H9 (cell line): ENCODE data around the gene GOLGA7B. TPM values are rescaled to one million over a fixed set of nuclear protein-coding genes. Genes with fewer than 3 reads are reported as not detected.

ENCODE experiments used
- DNase-seq: peaks from one replicate; pipeline ENCODE4 v3.0.0-alpha.2; 2017
- H2AFZ ChIP-seq: one replicate; pipeline ENCODE4 v1.6.1; 2013; ENCODE audit warnings: mild to moderate bottlenecking, low read length, control low read depth, moderate library complexity
- H2AK5ac ChIP-seq: 2 replicates; pipeline ENCODE4 v1.6.1; 2013; ENCODE audit warnings: low read length, control low read depth, mixed read lengths; ENCODE audit not compliant: insufficient read length
- H2BK120ac ChIP-seq: one replicate; pipeline ENCODE4 v1.6.1; 2013; ENCODE audit warnings: low read depth, mild to moderate bottlenecking, low read length, control low read depth, inconsistent platforms; ENCODE audit not compliant: poor library complexity, severe bottlenecking
- H2BK12ac ChIP-seq: 2 replicates; pipeline ENCODE4 v1.6.1; 2013; ENCODE audit warnings: low read length, control low read depth, mixed read lengths, low read depth; ENCODE audit not compliant: insufficient read length
- H2BK15ac ChIP-seq: 2 replicates; pipeline ENCODE4 v1.6.1; 2013; ENCODE audit warnings: low read depth, low read length, control low read depth
- H2BK20ac ChIP-seq: one replicate; pipeline ENCODE4 v1.6.1; 2013; ENCODE audit warnings: low read depth, mild to moderate bottlenecking, low read length, control low read depth, inconsistent platforms; ENCODE audit not compliant: poor library complexity, severe bottlenecking
- H2BK5ac ChIP-seq: 2 replicates; pipeline ENCODE4 v1.6.1; 2013; ENCODE audit warnings: low read length, control low read depth, mixed read lengths; ENCODE audit not compliant: insufficient read length
- H3K14ac ChIP-seq: 2 replicates; pipeline ENCODE4 v1.6.1; 2013; ENCODE audit warnings: low read length, control low read depth; ENCODE audit not compliant: insufficient read depth
- H3K18ac ChIP-seq: 2 replicates; pipeline ENCODE4 v1.6.1; 2013; ENCODE audit warnings: low read depth, mild to moderate bottlenecking, mixed read lengths, low read length, control low read depth; ENCODE audit not compliant: insufficient read length
- H3K23ac ChIP-seq: 2 replicates; pipeline ENCODE4 v1.6.1; 2013; ENCODE audit warnings: low read length, control low read depth, mixed read lengths, low read depth; ENCODE audit not compliant: insufficient read length
- H3K23me2 ChIP-seq: 2 replicates; pipeline ENCODE4 v1.6.1; 2013; ENCODE audit warnings: low read depth, mild to moderate bottlenecking, mixed read lengths, low read length, control low read depth; ENCODE audit not compliant: insufficient read length, poor library complexity, severe bottlenecking
- H3K27ac ChIP-seq: 2 replicates; pipeline ENCODE4 v1.5.1; 2013; ENCODE audit warnings: low read length, control low read depth, mixed read lengths, low read depth; ENCODE audit not compliant: insufficient read length
- H3K27me3 ChIP-seq: 2 replicates; pipeline ENCODE4 v1.6.1; 2013; ENCODE audit warnings: low read length, control low read depth, inconsistent platforms; ENCODE audit not compliant: insufficient read depth
- H3K4ac ChIP-seq: 2 replicates; pipeline ENCODE4 v1.6.1; 2013; ENCODE audit warnings: low read depth, mild to moderate bottlenecking, control low read depth, inconsistent platforms, low read length, moderate library complexity
- H3K4me1 ChIP-seq: 2 replicates; pipeline ENCODE4 v1.6.1; 2013; ENCODE audit warnings: low read length, control low read depth, inconsistent platforms; ENCODE audit not compliant: insufficient read depth
- H3K4me2 ChIP-seq: 2 replicates; pipeline ENCODE4 v1.6.1; 2013; ENCODE audit warnings: low read length, control low read depth, mixed read lengths; ENCODE audit not compliant: insufficient read length, insufficient read depth
- H3K56ac ChIP-seq: 2 replicates; pipeline ENCODE4 v1.6.1; 2013; ENCODE audit warnings: low read depth, mild to moderate bottlenecking, mixed read lengths, low read length, control low read depth; ENCODE audit not compliant: insufficient read length
- H3K79me1 ChIP-seq: 2 replicates; pipeline ENCODE4 v1.6.1; 2013; ENCODE audit warnings: low read depth, mild to moderate bottlenecking, moderate library complexity, low read length, control low read depth, inconsistent platforms; ENCODE audit not compliant: insufficient read depth, poor library complexity, severe bottlenecking
- H3K79me2 ChIP-seq: 2 replicates; pipeline ENCODE4 v1.6.1; 2013; ENCODE audit warnings: low read length, control low read depth, inconsistent platforms; ENCODE audit not compliant: insufficient read depth
- H3K9ac ChIP-seq: 2 replicates; pipeline ENCODE4 v1.6.1; 2013; ENCODE audit warnings: low read length, control low read depth, mixed read lengths; ENCODE audit not compliant: insufficient read length; ENCODE audit errors: extremely low read depth
- H3K9me3 ChIP-seq: one replicate; pipeline ENCODE4 v1.6.1; 2013; ENCODE audit warnings: low read depth, low read length, inconsistent platforms; ENCODE audit not compliant: control insufficient read depth
- H3T11ph ChIP-seq: one replicate; pipeline ENCODE4 v1.6.1; 2013; ENCODE audit warnings: mild to moderate bottlenecking, low read length, control low read depth, inconsistent platforms
- H4K20me1 ChIP-seq: one replicate; pipeline ENCODE4 v1.6.1; 2013; ENCODE audit not compliant: control insufficient read depth, insufficient read length, insufficient read depth
- H4K5ac ChIP-seq: 2 replicates; pipeline ENCODE4 v1.6.1; 2013; ENCODE audit warnings: low read depth, mild to moderate bottlenecking, mixed read lengths, low read length, control low read depth; ENCODE audit not compliant: insufficient read length
- H4K8ac ChIP-seq: replicated peaks from 2 replicates; pipeline ENCODE4 v1.6.1; 2013; ENCODE audit warnings: low read length, control low read depth, mixed read lengths, low read depth; ENCODE audit not compliant: insufficient read length
- H4K91ac ChIP-seq: 2 replicates; pipeline ENCODE4 v1.6.1; 2013; ENCODE audit warnings: low read depth, mild to moderate bottlenecking, moderate library complexity, mixed read lengths, low read length, control low read depth; ENCODE audit not compliant: insufficient read length
- H3K27ac Mint-ChIP-seq, 3 experiments: 2 replicates in 2 of 3; 3 replicates in 1 of 3; pipeline ENCODE4 v1.8.0; 2020 to 2021; ENCODE audit warnings: mixed read lengths in 3 of 3, mild to moderate bottlenecking in 1 of 3, moderate library complexity in 1 of 3
- H3K27me3 Mint-ChIP-seq: 2 replicates; pipeline ENCODE4 v1.8.0; 2021; ENCODE audit warnings: low read depth, mild to moderate bottlenecking, moderate library complexity, mixed read lengths
- H3K36me3 Mint-ChIP-seq, 3 experiments: 2 replicates in 2 of 3; 3 replicates in 1 of 3; pipeline ENCODE4 v1.8.0; 2020 to 2021; ENCODE audit warnings: low read depth in 3 of 3, mixed read lengths in 3 of 3; ENCODE audit not compliant: insufficient read depth in 1 of 3
- H3K4me1 Mint-ChIP-seq, 2 experiments: 2 replicates each; pipeline ENCODE4 v1.8.0; 2020; ENCODE audit warnings: mixed read lengths in 2 of 2
- H3K4me3 Mint-ChIP-seq, 2 experiments: 2 replicates in 1 of 2; 3 replicates in 1 of 2; pipeline ENCODE4 v1.8.0; 2020 to 2021; ENCODE audit warnings: mild to moderate bottlenecking in 2 of 2, mixed read lengths in 2 of 2, moderate library complexity in 1 of 2
- H3K9me3 Mint-ChIP-seq, 2 experiments: 2 replicates in 1 of 2; 3 replicates in 1 of 2; pipeline ENCODE4 v1.8.0; 2020; ENCODE audit warnings: mild to moderate bottlenecking in 2 of 2, mixed read lengths in 2 of 2, moderate library complexity in 1 of 2
- WGBS: extraction: QIAGEN DNeasy Blood & Tissue Kit; methylation state at CpG from one replicate; pipeline ENCODE4 v1.1.7; 2013; ENCODE audit warnings: missing lambda C conversion rate, low lambda C conversion rate, mixed read lengths; ENCODE audit not compliant: insufficient read length; ENCODE audit errors: extremely low coverage; 5-methylcytosine and 5-hydroxymethylcytosine counted together
- total RNA-seq: library from RNA; stranded (reverse); gene quantifications from 2 replicates; pipeline ENCODE4 v1.2.1, GENCODE V29; 2021
- TF ChIP-seq, protein P1 (sequence below): fragments of 200-600 bp; sonication (generic); conservative IDR thresholded peaks from 3 replicates; pipeline ENCODE4 v1.8.0; 2021; ENCODE audit warnings: antibody characterized with exemption, mild to moderate bottlenecking

GOLGA7B gene
- total RNA-seq, 1 experiment from 2014 or later = 0.04 TPM

DNA sequence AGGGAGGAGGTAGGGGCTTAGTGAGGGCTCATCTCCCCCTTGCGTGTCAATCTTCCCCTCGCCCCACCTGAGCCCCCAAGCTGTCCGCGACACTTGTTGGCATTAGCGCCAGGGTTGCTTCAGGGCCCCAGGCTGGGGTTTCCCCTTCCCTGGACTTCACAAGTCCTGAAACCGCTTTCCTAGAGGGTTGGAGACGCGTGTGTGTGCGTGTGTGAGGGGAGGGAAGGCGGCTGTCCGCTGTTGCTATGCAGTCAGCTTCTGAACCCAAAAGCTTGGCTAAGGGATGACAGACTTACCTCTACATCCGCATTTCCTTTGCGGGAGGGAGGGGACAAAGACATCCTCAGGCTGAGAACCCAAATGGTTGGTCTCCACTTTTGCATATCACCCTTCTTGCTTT is 803 bp downstream of the GOLGA7B start:
- Histone ChIP-seq H2AK5ac (no peak overlapping the region), H3K9ac (no peak overlapping the region), H3K9me3 (no peaks in the 10 kb centered on the region), H3K27me3 (peaks cover 3% of the 10 kb centered on the region; the same call in 1 of the 2 replicates), H3K14ac (no peak overlapping the region), H4K20me1 (no peaks in the 10 kb centered on the region), H2BK5ac (no peak overlapping the region), H2BK15ac (no peak overlapping the region), H3K4me1 (peaks cover 4% of the 10 kb centered on the region), H4K8ac (no peak overlapping the region), H3K79me1 (no peaks in the 10 kb centered on the region), H3K27ac (no peak overlapping the region), H3K18ac (no peak overlapping the region), H2BK12ac (no peak overlapping the region), H3K4ac (no peak overlapping the region), H3K79me2 (no peaks in the 10 kb centered on the region), H2BK120ac (no peak overlapping the region), H2AFZ (no peak overlapping the region), H3K23ac (no peak overlapping the region), H3T11ph (no peak overlapping the region), H3K4me2 (peak overlapping the region; percentile 14), H2BK20ac (no peak overlapping the region), H4K5ac (no peak overlapping the region), H3K56ac (no peak overlapping the region), H4K91ac (no peak overlapping the region), H3K23me2 (no peaks in the 10 kb centered on the region)
- peak overlapping the region; percentile 41 to 68 for H3K4me3 Mint-ChIP-seq
- DNase-seq = no peak
- TF ChIP-seq, protein P1, sequence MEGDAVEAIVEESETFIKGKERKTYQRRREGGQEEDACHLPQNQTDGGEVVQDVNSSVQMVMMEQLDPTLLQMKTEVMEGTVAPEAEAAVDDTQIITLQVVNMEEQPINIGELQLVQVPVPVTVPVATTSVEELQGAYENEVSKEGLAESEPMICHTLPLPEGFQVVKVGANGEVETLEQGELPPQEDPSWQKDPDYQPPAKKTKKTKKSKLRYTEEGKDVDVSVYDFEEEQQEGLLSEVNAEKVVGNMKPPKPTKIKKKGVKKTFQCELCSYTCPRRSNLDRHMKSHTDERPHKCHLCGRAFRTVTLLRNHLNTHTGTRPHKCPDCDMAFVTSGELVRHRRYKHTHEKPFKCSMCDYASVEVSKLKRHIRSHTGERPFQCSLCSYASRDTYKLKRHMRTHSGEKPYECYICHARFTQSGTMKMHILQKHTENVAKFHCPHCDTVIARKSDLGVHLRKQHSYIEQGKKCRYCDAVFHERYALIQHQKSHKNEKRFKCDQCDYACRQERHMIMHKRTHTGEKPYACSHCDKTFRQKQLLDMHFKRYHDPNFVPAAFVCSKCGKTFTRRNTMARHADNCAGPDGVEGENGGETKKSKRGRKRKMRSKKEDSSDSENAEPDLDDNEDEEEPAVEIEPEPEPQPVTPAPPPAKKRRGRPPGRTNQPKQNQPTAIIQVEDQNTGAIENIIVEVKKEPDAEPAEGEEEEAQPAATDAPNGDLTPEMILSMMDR = no peak
- WGBS = no CpG with 5 or more reads among the region's 13 CpGs
- H3K27ac Mint-ChIP-seq = no peak overlapping the region
- peaks cover 66% of the 10 kb centered on the region for H3K27me3 Mint-ChIP-seq
- no peaks in the 10 kb centered on the region for H3K9me3 Mint-ChIP-seq
- H3K4me1 Mint-ChIP-seq = peaks cover 4 to 16% of the 10 kb centered on the region in 2 experiments
- no peaks in the 10 kb centered on the region for H3K36me3 Mint-ChIP-seq
